ENCODE results near the gene KRT36. TPM values are rescaled to one million over a fixed set of nuclear protein-coding genes. Genes with fewer than 3 reads are reported as not detected.

The KRT36 gene
- total and polyA plus RNA-seq, 10 donors = 0.20 to 2.7 (median 0.36) TPM; not detected in 1

GRCh38 chr17:41464173-41464572, 25.5 kb downstream of the KRT36 start:
- Histone ChIP-seq H3K27me3 (replicated peaks in 1 of 7) (peaks cover 0 to 24% (median 0%) of the 10 kb centered on the region in 7 donors), H3K4me1 (no peaks in the 10 kb centered on the region), H3K36me3 (no peaks in the 10 kb centered on the region), H3K4me3 (no peak overlapping the region), H3K27ac (no peak overlapping the region), H3K9me3 (peaks cover 0 to 14% (median 6%) of the 10 kb centered on the region in 8 donors)
- DNase-seq = no peak
- 83 to 90% (median 88%) methylated on average over 8 to 11 of the region's 11 CpGs for WGBS, 5 donors
- intact Hi-C loops (cut with DNase I; ENCODE audit: low total_unique reads) = no loop called here
- no peak for TF ChIP-seq POLR2AphosphoS5 (IDR thresholded peaks at IDR 0.05)
- no peak for TF ChIP-seq CTCF (IDR thresholded peaks at IDR 0.05 in 8 of 11, conservative IDR thresholded peaks at IDR 0.05 in 3 of 11)
- no peak for TF ChIP-seq POLR2A (IDR thresholded peaks at IDR 0.05)

- Histone ChIP-seq H3K4me1 (no peaks in the 10 kb centered on the region), H3K9me3 (peaks cover 0 to 14% (median 6%) of the 10 kb centered on the region in 8 donors), H3K4me3 (no peak overlapping the region), H3K36me3 (no peaks in the 10 kb centered on the region), H3K27ac (no peak overlapping the region), H3K27me3 (replicated peaks in 1 of 7) (peaks cover 0 to 24% (median 0%) of the 10 kb centered on the region in 7 donors)
- intact Hi-C loops (cut with DNase I; ENCODE audit: low total_unique reads) = no loop called here
- DNase-seq = no peak
- WGBS, 5 donors = 90 to 97% (median 92%) methylated on average over 8 of the region's 8 CpGs
- TF ChIP-seq CTCF (IDR thresholded peaks at IDR 0.05 in 8 of 11, conservative IDR thresholded peaks at IDR 0.05 in 3 of 11) (no peak), POLR2A (IDR thresholded peaks at IDR 0.05) (no peak), POLR2AphosphoS5 (IDR thresholded peaks at IDR 0.05) (no peak)
Measured at GRCh38 chr17:41463746-41464145, 26.0 kb downstream of the KRT36 start.

GRCh38 chr17:41462705-41463104, 27.0 kb downstream of the KRT36 start:
- 70 to 83% (median 80%) methylated on average over 8 to 15 of the region's 15 CpGs for WGBS, 5 donors
- peaks cover 0 to 5% (median 0%) of the 10 kb centered on the region in 8 donors for H3K9me3 ChIP-seq
- H3K27me3 ChIP-seq (replicated peaks in 1 of 7) = peaks cover 0 to 23% (median 0%) of the 10 kb centered on the region in 7 donors
- intact Hi-C loops (cut with DNase I; ENCODE audit: low total_unique reads) = no loop called here
- H3K4me3 ChIP-seq = no peak overlapping the region
- no peak for DNase-seq
- no peak overlapping the region for H3K27ac ChIP-seq
- H3K4me1 ChIP-seq = no peaks in the 10 kb centered on the region
- no peaks in the 10 kb centered on the region for H3K36me3 ChIP-seq
- TF ChIP-seq POLR2AphosphoS5 (IDR thresholded peaks at IDR 0.05) (no peak), CTCF (IDR thresholded peaks at IDR 0.05 in 8 of 11, conservative IDR thresholded peaks at IDR 0.05 in 3 of 11) (no peak), POLR2A (IDR thresholded peaks at IDR 0.05) (no peak)

GRCh38 chr17:41457676-41458075, 32.0 kb downstream of the KRT36 start:
- peaks cover 0 to 2% (median 0%) of the 10 kb centered on the region in 7 donors for H3K27me3 ChIP-seq (replicated peaks in 1 of 7)
- DNase-seq = no peak
- no peak overlapping the region for H3K4me3 ChIP-seq
- intact Hi-C loops (cut with DNase I; ENCODE audit: low total_unique reads) = no loop called here
- H3K9me3 ChIP-seq = no peaks in the 10 kb centered on the region
- no peaks in the 10 kb centered on the region for H3K36me3 ChIP-seq
- 81 to 90% (median 86%) methylated on average over 4 of the region's 4 CpGs for WGBS, 5 donors
- H3K4me1 ChIP-seq = no peaks in the 10 kb centered on the region
- TF ChIP-seq CTCF (IDR thresholded peaks at IDR 0.05 in 8 of 11, conservative IDR thresholded peaks at IDR 0.05 in 3 of 11) (no peak), POLR2AphosphoS5 (IDR thresholded peaks at IDR 0.05) (no peak), POLR2A (IDR thresholded peaks at IDR 0.05) (no peak)
- H3K27ac ChIP-seq = no peak overlapping the region

All from spleen (tissue), 11 donors.